ENCODE measurements around the gene LRRC36. TPM values are rescaled to one million over a fixed set of nuclear protein-coding genes. Genes with fewer than 3 reads are reported as not detected.

Gene LRRC36, protein sequence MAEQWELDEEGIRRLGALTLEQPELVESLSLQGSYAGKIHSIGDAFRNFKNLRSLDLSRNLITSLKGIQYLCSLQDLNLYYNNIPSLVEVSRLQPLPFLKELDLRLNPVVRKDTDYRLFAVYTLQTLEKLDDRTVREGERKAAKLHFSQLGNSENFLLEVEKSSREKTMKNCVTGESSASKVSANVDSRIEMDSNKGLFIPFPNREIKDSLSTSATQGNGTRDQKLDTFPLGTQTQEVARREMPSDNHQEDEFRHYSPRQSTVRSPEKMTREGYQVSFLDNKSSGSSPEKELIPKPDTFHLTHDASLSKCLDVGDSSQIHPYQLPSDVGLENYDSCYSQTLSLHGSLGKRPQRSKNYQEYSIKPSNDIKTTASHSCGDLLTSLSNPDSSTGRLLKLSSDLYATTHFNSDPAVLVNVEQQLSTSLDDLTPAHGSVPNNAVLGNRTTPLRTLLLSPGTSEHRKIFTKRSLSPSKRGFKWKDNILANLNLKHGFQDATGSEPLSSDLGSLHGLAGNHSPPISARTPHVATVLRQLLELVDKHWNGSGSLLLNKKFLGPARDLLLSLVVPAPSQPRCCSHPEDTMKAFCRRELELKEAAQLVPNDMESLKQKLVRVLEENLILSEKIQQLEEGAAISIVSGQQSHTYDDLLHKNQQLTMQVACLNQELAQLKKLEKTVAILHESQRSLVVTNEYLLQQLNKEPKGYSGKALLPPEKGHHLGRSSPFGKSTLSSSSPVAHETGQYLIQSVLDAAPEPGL
- not detected for total RNA-seq

DNA sequence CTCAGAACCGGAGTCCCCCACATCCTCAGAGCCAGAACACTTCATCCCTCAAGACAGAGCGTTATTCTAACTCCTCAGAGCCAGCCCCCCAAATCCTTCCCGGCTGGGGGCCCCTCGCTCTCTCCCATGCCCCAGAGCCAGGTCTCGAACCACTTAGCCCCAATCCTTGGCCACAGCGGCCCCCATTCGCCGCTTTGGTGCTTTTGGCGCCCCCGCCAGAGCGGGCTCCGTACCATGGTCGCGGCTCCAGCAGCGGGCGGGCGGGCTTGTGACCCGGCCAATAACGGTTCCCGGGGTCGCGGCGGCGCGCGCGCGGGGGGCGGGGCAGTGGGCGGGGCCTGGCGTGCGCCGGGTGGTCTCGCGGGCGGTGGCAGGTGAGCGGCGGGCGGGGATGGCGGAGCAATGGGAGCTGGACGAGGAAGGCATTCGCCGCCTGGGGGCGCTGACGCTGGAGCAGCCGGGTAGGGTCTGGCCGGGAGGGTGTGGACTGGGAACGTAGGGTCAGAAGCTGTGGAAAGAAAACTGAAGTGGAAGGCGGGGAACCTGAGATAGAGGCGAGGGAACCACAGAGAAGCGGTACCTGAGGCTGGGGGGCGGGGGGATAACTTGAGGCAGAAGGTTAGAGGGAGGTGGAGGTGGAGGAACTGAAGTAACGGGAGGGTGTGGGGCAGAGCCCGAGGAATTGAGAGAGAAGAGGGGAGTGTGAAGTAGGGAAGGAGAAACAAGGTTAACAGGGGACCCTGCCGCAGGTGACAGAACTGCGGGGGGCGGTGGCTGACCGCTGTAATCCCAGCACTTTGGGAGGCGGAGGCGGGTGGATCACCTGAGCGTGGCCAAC, at the start of gene LRRC36, which contains the start of gene KCTD19:
Gene LRRC36, plus strand, starts transcription at position 344 of the 838 bp plus-strand sequence. Its CDS starts 48 bp downstream, at position 392.
Gene KCTD19, minus strand, starts transcription at position 270 of the 838 bp plus-strand sequence. Its CDS starts 34 bp downstream, at position 236.
- H3K36me3 ChIP-seq: no peaks in the 10 kb centered on the region
- no peaks in the 10 kb centered on the region for H3K9me3 ChIP-seq
- in situ Hi-C loops (cut with MboI; ENCODE audit: low sequenced_read_pairs in 4 of 4): no loop called here
- intact Hi-C loops (cut with DNase I; ENCODE audit: low total_unique reads): no loop called here
- DNase-seq (peak in 1 of 2 donors; percentile 1), ATAC-seq (peak in 1 of 2 donors; percentile 42)
- H3K27ac ChIP-seq: no peak within 1 kb of the TSS
- H3K27me3 ChIP-seq: peaks cover 10 to 27% (median 18%) of the 10 kb centered on the region in 3 donors
- no peak for TF ChIP-seq POLR2A (IDR thresholded peaks at IDR 0.05)
- TF ChIP-seq, protein P1, sequence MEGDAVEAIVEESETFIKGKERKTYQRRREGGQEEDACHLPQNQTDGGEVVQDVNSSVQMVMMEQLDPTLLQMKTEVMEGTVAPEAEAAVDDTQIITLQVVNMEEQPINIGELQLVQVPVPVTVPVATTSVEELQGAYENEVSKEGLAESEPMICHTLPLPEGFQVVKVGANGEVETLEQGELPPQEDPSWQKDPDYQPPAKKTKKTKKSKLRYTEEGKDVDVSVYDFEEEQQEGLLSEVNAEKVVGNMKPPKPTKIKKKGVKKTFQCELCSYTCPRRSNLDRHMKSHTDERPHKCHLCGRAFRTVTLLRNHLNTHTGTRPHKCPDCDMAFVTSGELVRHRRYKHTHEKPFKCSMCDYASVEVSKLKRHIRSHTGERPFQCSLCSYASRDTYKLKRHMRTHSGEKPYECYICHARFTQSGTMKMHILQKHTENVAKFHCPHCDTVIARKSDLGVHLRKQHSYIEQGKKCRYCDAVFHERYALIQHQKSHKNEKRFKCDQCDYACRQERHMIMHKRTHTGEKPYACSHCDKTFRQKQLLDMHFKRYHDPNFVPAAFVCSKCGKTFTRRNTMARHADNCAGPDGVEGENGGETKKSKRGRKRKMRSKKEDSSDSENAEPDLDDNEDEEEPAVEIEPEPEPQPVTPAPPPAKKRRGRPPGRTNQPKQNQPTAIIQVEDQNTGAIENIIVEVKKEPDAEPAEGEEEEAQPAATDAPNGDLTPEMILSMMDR (IDR thresholded peaks at IDR 0.05 in 4 of 5, conservative IDR thresholded peaks at IDR 0.05 in 1 of 5): peak; percentile 7 to 48 (median 25)
- H3K4me3 ChIP-seq: peak within 1 kb of the TSS; percentile 41 to 52 (median 47)
- H3K4me1 ChIP-seq: no peaks in the 10 kb centered on the region

DNA sequence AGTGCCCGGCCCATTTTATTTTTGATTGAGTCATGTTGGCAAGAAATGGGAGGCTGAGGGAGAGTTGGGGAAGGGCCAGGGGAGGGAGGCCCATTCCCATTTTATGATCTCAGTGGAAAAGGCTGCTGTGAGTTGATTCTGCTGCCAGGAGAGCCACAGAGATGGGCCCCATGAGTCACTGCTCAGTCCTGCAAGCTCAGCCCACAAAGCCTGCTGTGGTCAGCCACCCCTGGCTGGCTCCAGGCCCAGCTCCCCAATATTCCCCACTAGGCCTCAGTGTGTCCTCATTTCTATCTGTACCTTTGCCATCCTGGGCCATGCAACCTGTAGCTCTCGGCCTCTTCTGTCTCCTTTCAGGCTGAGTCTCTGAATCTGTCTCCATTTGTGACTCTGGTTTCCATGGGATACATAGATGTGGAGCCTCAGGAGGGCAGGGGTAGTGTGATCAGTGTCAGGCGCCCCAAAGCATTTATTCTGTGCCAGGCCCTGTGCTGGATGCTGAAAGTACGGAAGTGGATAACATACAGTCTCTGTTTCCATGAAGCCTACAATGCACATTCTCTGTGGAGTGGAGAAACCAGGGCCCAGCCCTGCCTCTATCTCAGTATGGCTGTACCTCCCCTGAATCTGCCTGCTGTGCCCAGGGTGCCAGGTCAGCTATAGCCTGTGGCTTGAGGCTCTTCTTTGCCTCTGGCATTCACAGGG, 49.2 kb upstream of the LRRC36 start:
- DNase-seq: peak in 1 of 2 donors; percentile 38
- Histone ChIP-seq H3K4me1 (no peaks in the 10 kb centered on the region), H3K36me3 (no peaks in the 10 kb centered on the region), H3K27ac (peak overlapping the region in 1 of 4 donors; percentile 45), H3K27me3 (no peaks in the 10 kb centered on the region), H3K4me3 (no peak overlapping the region), H3K9me3 (no peaks in the 10 kb centered on the region)
- in situ Hi-C loops (cut with MboI; ENCODE audit: low sequenced_read_pairs in 4 of 4) (no loop called here), intact Hi-C loops (cut with DNase I; ENCODE audit: low total_unique reads) (loop anchor here (5.0 kb wide), 1 partner anchor 140 kb away; the partner anchor contains the start of gene ZDHHC1)
- peak in 1 of 2 donors; percentile 39 for ATAC-seq
- no peak for TF ChIP-seq POLR2A (IDR thresholded peaks at IDR 0.05)

DNA sequence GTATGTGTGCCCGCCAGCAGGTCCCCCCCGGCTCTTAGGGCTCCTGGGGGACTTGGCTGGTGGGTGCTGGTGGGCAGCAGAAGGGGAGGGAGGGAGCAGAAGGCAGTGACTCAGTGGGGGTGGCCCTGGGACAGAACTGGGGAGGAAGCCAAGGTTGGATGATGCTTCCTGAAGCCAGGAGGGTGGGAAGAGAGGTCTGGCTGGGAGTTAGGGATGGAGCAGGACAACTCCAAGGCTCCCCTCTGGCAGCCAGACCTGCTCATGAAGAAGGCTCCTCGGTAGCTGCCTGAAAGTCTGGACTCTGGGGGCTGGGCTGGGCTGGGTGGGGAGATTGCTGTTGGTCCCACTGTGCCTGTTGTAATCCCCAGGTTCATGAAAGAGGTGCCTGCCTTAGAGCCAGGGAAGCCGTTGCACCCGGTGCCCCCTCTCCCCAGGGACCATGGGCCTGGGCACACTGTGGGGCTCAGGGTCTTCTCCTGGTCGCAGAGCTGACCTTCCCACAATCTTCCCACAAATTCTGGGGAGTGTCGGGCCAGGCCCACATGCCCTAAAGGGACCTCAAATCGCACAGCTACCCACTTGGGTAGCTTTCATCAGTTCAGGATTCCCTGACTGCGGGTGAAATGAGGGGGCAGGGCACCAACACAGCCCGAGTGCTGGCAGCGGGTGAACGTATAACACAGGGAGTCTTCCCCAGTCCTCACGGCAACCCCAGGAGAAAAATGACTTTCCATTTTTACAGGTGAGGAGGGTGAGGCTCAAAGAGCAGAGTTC, 48.4 kb upstream of the LRRC36 start:
- ATAC-seq: no peak
- Histone ChIP-seq H3K9me3 (no peaks in the 10 kb centered on the region), H3K4me1 (no peaks in the 10 kb centered on the region), H3K36me3 (no peaks in the 10 kb centered on the region), H3K27ac (peak overlapping the region in 3 of 4 donors; percentile 3 to 45 (median 35)), H3K4me3 (peak overlapping the region; percentile 51 to 59 (median 54)), H3K27me3 (no peaks in the 10 kb centered on the region)
- intact Hi-C loops (cut with DNase I; ENCODE audit: low total_unique reads): loop anchor here (5.0 kb wide), 1 partner anchor 139 kb away; the partner anchor contains the start of gene ZDHHC1
- no peak for DNase-seq
- in situ Hi-C loops (cut with MboI; ENCODE audit: low sequenced_read_pairs in 4 of 4): no loop called here
- TF ChIP-seq, protein P1 (IDR thresholded peaks at IDR 0.05 in 4 of 5, conservative IDR thresholded peaks at IDR 0.05 in 1 of 5): no peak
- no peak for TF ChIP-seq POLR2A (IDR thresholded peaks at IDR 0.05)

DNA sequence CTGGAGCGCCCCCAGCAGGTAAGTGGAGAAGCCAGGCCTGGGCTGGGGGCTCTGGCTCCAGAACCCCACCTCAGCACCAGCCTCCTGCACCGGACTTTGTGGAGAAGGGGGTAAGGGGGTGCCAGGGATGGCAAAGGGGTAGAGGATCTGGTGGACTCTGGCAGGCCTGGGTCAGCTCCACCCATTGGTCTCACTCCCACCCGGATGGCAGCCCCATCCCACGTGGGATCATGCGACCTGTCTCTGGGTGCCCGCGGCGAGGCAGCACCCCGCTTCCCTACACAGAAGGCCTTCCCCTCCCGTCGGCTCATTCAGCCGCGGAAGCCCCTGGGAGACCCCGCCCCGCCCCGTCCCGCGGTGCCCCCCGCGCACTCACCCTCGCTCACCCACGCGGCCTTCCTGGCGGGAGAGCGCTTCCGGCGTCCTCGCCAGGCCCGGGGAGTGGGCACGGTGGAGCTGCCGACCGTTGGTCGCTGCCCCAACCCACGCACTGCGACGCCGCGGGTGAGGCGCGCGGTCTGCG, 47.8 kb upstream of the LRRC36 start:
- peak overlapping the region; percentile 3 to 35 (median 27) for H3K27ac ChIP-seq
- intact Hi-C loops (cut with DNase I; ENCODE audit: low total_unique reads): loop anchor here (5.0 kb wide), 1 partner anchor 138 kb away; the partner anchor contains the start of gene ZDHHC1

More for the DNA sequence above, 47.8 kb upstream of the LRRC36 start:
- Histone ChIP-seq H3K4me1 (no peaks in the 10 kb centered on the region), H3K9me3 (no peaks in the 10 kb centered on the region), H3K36me3 (no peaks in the 10 kb centered on the region), H3K4me3 (peak overlapping the region; percentile 51 to 59 (median 54)), H3K27me3 (no peaks in the 10 kb centered on the region)
- DNase-seq (no peak), ATAC-seq (peak in 1 of 2 donors; percentile 38)
- in situ Hi-C loops (cut with MboI; ENCODE audit: low sequenced_read_pairs in 4 of 4): no loop called here
- TF ChIP-seq, protein P1 (IDR thresholded peaks at IDR 0.05 in 4 of 5, conservative IDR thresholded peaks at IDR 0.05 in 1 of 5): peak in 1 of 5 experiments; percentile 7
- no peak for TF ChIP-seq POLR2A (IDR thresholded peaks at IDR 0.05)
